Left hindlimb (tissue), 1 donor: ENCODE results near the gene GNAZ.

ENCODE experiments used
- DNase-seq: peaks from one replicate; pipeline ENCODE4 v3.0.0-alpha.2; 2018

The GNAZ gene

GRCh38 chr22:23161029-23161428 lies 90.7 kb downstream of the GNAZ start:
- DNase-seq: no peak

- DNase-seq: no peak
These were observed 91.3 kb downstream of the GNAZ start for GRCh38 chr22:23161574-23161973.

GRCh38 chr22:23163665-23164064 lies 93.3 kb downstream of the GNAZ start:
- no peak for DNase-seq

DNA sequence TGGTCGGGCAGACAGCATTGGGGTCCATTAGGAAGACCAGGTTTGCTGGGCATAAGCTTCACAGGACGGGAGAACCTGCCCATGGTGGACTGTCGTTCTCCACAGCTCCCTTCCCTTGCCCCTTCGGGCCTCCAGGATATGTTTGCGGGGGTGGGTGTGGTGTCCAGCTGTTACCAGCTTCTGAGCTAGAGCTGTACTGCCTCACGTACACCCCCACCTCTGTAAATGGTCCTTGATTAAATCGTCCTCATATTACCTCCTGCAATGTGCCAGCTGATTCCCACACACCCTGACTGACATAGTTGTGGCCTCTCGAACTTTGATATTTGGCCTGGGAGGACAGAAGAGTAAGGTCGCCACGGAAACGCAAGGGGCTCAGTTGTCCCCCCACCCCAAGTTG lies 93.8 kb downstream of the GNAZ start:
- no peak for DNase-seq

DNA sequence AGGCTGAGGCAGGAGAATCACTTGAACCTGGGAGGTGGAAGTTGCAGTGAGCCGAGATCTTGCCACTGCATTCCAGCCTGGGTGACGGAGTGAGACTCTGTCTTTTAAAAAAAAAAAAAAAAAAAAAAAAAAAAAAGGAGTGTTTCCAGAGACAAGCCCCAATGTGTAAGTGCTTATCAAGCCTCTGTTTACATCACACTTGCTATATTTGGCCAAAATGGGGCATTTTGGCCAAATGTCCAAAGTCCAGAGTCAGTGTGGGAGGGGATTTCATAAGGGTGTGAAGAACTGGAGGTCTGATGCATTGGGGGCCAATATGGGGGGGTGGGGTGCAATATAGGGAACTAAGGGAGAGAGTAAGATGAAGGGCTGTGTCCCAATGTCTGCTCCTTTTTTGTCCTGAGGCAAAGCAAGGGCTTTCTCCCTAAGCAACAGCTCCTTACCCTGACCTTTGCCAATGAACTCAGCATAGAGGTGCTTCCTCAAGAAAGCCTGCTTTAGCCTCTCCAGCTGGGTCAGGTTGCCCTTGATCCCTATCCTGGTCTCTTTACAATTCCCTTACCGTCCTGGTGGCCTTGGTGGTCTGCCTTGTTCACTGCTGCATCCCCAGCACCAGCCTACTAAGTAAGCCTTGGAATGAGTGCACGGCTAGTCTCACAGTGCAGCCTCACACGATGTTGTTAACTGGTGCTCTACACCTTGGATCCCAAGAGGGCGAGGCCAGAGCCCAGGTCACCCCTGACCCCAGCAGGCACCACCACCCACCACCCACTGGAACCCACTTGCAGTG lies 95.9 kb downstream of the GNAZ start:
- DNase-seq: no peak

GRCh38 chr22:23166841-23167616 lies 96.7 kb downstream of the GNAZ start:
- no peak for DNase-seq

- no peak for DNase-seq
These were observed 98.2 kb downstream of the GNAZ start for GRCh38 chr22:23168391-23169042.

GRCh38 chr22:23169043-23169406 lies 98.7 kb downstream of the GNAZ start:
- no peak for DNase-seq
